Measurements from ENCODE around the gene VASH1.

Gene VASH1

GRCh38 chr14:76772300-76773187 is 11.3 kb downstream of the VASH1 start:
- DNase-seq = no peak

- DNase-seq = peak; percentile 79
Measured at GRCh38 chr14:76773188-76773885, 12.1 kb downstream of the VASH1 start.

- DNase-seq = no peak
Measured at GRCh38 chr14:76773956-76774820, 12.9 kb downstream of the VASH1 start.

GRCh38 chr14:76774821-76775694 is 13.8 kb downstream of the VASH1 start:
- no peak for DNase-seq

GRCh38 chr14:76775695-76776427 is 14.6 kb downstream of the VASH1 start:
- DNase-seq = no peak

GRCh38 chr14:76776428-76777251 is 15.4 kb downstream of the VASH1 start:
- peak; percentile 29 for DNase-seq

GRCh38 chr14:76777721-76778120 is 16.5 kb downstream of the VASH1 start:
- no peak for DNase-seq

GRCh38 chr14:76778546-76779215 is 17.4 kb downstream of the VASH1 start:
- DNase-seq = no peak

GRCh38 chr14:76779221-76780057 is 18.2 kb downstream of the VASH1 start:
- no peak for DNase-seq

- DNase-seq = no peak
Measured at GRCh38 chr14:76780058-76780345, 18.7 kb downstream of the VASH1 start.

- DNase-seq = no peak
Measured at GRCh38 chr14:76780360-76780759, 19.1 kb downstream of the VASH1 start.

- DNase-seq = no peak
Measured at GRCh38 chr14:76780875-76781647, 19.8 kb downstream of the VASH1 start.

- DNase-seq = peak; percentile 16
Measured at GRCh38 chr14:76781648-76782051, 20.4 kb downstream of the VASH1 start.

- no peak for DNase-seq
Measured at GRCh38 chr14:76782115-76782884, 21.0 kb downstream of the VASH1 start.

GRCh38 chr14:76782885-76783566 is 21.8 kb downstream of the VASH1 start:
- no peak for DNase-seq

- no peak for DNase-seq
Measured at GRCh38 chr14:76784266-76784874, 23.1 kb downstream of the VASH1 start.

Data from hematopoietic multipotent progenitor cell treated with erythropoietin and hydrocortisone succinate and interleukin-3 and kit ligand, for 8 days (in vitro differentiated cells).